ENCODE results near the gene SRPK3.
"Not testable (repeated sequence)": the region's sequence is repeated elsewhere in the genome, so short reads cannot be mapped to it uniquely, and the experiment has no call there.

Gene SRPK3

DNA sequence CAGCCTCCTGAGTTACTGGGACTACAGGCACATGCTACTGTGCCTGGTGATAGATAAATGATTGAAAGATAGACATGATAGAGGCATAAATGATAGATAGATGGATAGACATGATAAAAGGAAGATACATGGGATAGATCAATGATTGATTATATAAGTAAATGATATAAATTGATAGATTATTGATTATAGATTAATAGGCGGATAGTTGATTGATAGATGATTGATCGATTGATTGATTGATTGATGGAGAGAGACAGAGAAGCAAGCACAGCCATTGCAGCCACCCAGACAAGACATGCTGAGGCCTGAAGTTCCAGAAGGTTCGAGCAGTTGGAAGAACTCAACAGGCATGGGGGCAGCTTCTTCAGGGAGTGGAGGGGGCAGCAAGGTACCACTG lies 34.5 kb upstream of the SRPK3 start:
- no peak for DNase-seq

- DNase-seq: not testable (repeated sequence)
These were observed 33.9 kb upstream of the SRPK3 start for GRCh38 chrX:153746991-153747390.

DNA sequence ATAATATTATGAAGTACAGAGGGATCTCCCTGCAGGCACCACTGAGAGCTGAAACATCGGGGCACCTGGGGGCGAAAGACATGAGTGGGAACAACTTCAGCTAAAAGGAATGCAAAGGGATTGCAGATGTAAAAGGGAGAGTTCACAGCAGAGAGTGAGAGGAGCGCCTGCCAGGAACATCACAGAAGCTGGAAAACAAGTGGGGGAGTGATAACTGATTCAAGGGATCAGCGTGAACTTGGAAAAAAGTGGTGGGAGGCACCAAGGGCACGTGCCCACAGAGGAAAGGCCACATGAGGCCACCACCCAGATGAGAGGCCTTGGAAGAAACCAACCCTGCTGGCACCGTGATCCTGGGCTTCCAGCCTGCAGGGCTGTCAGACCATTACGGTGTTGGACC lies 31.8 kb upstream of the SRPK3 start:
- DNase-seq: not testable (repeated sequence)

DNA sequence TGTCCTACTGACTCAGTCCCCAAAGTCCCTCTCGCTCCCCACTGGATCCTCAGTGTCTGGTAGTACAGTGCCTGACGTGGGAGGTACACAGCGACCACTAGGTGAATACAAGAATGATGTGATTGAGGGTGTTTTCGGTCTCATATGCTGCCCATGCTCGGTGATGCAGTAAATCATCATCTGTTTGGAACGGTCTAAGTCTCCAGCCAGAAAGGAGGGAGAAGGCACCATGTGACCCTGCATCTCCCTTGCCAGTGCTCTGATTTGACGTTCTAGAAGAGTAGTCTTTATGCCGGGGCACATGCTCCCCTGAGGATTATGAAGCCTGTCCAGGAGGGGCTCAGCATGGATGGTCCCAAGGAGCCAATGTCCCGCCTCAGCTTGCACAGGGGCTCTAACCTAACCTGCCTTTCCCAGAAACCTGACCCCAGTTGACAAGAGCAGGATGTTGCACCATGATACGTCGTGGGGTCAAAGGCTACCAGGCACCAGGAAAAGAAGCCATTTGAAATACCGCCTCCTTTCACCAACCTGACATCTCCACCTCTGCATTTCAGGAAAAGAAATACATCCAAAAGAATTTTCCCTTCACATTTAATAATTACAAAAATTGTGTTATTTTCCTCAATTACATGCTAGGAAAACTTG lies 30.6 kb upstream of the SRPK3 start:
- no peak for DNase-seq

- no peak for DNase-seq
These were observed 25.7 kb upstream of the SRPK3 start for GRCh38 chrX:153755136-153755535.

GRCh38 chrX:153761863-153762262 lies 19.0 kb upstream of the SRPK3 start:
- DNase-seq: no peak

DNA sequence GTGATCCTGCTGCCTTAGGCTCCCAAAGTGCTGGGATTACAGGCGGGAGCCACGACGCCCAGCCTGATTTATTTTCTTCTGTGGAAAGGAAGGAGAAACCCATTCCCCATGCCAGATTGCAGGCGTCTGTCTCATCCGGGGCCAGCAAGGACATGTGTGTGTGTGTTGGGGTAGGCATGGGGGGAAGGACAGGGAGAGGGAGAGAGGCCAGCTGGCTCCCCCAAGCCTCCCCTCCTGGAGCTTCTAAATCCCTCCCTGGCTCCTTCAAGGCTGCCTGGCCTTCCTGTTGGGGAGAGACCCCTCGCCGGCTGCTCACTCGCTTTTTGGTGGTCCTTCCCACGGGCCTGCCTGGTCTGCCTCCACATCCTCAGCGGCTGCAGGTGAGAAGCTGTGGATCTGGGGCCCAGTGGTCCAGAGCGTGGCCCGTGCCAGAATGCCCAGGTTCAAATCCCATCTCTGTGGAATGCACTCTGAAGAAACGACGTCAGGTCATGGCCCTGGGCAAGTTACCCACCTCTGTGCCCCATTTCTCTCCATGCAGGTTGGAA lies 18.1 kb upstream of the SRPK3 start:
- no peak for DNase-seq

DNA sequence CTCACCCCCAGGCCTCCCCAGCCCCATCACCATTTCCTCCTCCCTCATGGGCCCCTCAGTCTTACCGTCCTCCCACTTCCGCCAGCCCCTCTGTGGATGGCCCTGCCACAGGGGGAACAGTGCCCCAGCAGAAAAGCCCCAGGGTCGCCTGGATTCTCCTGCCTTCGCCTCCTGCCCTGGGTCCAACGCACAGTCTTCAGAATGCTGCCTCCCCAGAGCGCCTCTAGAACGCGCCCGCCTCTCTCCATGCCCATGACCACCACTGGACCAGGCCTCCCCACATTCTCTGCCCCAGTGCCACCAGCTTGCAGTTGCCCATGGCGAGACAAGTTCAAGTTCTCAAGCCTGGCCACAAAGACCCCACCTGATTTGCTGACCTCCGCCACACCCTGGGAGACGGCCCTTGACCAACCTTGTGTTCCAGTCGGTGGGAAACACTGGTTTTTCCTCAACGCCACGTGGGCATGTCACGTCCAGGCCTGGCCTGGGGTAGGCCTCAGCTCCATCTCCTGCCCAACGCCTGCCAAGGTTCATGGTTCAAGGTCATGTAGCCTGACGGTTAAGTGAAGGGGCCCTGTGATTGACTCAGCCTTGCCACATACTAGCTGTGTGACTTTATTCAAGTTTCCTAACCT lies 17.4 kb upstream of the SRPK3 start:
- no peak for DNase-seq

DNA sequence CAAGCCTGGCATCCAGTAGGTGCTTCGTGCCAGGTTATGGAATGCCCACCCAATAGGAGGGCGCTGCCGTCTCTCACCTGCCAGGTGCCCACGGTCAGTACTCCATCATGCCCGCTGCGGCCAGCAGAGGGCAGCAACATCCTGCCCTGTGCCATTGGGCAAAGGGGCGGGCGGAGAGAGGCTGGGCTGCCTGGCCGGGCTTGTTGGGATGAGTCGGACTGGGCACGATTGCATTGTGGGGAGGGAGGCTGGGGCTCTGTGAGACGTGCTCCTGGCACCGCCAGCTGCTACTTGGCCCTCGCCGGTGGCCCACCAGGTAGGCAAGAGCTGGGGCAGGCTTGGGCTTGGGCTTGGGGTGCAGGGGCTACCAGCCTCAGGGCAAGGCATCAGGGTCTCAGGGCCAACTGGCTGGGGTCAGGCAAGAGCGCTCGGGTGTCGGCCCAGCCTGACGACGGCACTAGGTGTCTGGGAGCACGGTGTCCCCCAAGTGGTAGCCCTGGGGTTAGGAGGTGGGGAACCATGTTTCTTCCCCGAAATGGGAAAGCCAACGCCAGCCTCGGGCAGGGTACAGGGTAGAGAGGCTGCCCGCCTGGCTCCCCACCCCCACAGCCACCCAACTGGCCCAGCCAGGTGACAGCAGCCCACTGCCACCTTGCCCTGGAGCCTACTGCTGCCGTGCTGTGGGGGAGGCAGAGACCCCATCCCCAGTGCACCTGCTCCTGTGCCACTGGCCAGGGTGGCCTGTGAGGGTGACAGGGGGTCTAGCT lies 16.7 kb upstream of the SRPK3 start, which contains the start of gene PLXNB3:
PLXNB3 (plus strand) TSS at position 261 of the 767 bp plus-strand sequence. CDS start 1,287 bp downstream, outside the sequence.
- peak; percentile 69 for DNase-seq

- no peak for DNase-seq
These were observed 16.1 kb upstream of the SRPK3 start for GRCh38 chrX:153764786-153765137.

- peak; percentile 6 for DNase-seq
These were observed 15.4 kb upstream of the SRPK3 start for GRCh38 chrX:153765138-153766079.

- DNase-seq: peak; percentile 48
These were observed 14.6 kb upstream of the SRPK3 start for GRCh38 chrX:153766098-153766817.

DNA sequence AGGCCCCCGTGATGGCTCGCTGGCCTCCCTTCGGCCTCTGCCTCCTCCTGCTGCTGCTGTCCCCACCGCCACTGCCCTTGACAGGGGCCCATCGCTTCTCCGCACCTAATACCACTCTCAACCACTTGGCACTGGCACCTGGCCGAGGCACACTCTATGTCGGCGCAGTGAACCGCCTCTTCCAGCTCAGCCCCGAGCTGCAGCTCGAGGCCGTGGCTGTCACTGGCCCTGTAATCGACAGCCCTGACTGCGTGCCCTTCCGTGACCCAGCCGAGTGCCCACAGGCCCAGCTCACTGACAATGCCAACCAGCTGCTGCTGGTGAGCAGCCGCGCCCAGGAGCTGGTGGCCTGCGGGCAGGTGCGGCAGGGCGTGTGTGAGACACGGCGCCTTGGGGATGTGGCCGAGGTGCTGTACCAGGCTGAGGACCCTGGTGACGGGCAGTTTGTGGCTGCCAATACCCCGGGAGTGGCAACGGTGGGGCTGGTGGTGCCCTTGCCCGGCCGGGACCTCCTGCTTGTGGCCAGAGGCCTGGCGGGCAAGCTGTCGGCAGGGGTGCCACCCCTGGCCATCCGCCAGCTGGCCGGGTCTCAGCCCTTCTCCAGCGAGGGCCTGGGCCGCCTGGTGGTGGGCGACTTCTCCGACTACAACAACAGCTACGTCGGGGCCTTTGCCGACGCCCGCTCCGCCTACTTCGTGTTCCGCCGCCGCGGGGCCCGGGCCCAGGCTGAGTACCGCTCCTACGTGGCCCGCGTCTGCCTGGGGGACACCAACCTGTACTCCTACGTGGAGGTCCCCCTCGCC lies 13.8 kb upstream of the SRPK3 start:
- DNase-seq: peak; percentile 73

GRCh38 chrX:153767674-153768055 lies 13.2 kb upstream of the SRPK3 start:
- DNase-seq: no peak

DNA sequence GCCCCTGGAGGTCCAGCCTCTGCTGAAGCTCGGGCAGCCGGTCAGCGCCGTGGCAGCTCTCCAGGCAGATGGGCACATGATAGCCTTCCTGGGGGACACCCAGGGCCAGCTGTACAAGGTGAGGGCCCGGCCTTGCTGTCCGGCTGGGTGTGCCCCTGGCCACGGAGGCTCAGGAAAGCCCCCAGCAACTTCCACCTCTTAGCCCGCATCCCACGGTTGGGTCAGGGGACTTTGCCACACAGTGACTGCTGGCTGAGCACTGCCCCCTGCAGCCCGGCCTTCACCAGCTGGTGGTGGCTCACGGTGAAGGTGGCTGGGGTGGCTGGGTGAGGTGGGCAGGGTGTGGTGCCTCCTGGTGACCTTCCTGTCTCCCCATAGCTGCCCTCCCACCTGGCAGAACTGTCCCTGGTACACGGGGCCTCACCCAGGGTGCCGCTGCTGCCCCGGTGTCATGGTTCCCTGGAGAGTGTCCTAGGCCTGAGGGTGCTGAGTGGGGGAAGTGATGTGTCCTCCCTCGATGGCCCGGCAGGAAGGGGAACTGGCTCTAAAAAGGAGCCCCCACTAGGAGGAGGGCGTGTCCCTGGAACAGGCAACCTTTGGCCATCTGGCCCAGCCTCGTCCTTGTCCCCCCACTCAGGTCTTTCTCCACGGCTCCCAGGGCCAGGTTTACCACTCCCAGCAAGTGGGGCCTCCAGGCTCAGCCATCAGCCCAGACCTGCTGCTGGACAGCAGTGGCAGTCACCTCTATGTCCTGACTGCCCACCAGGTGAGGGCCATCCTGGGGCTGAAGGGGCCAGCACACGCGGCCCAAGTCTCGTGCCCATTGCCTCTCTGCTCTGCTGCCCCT lies 12.3 kb upstream of the SRPK3 start:
- no peak for DNase-seq

DNA sequence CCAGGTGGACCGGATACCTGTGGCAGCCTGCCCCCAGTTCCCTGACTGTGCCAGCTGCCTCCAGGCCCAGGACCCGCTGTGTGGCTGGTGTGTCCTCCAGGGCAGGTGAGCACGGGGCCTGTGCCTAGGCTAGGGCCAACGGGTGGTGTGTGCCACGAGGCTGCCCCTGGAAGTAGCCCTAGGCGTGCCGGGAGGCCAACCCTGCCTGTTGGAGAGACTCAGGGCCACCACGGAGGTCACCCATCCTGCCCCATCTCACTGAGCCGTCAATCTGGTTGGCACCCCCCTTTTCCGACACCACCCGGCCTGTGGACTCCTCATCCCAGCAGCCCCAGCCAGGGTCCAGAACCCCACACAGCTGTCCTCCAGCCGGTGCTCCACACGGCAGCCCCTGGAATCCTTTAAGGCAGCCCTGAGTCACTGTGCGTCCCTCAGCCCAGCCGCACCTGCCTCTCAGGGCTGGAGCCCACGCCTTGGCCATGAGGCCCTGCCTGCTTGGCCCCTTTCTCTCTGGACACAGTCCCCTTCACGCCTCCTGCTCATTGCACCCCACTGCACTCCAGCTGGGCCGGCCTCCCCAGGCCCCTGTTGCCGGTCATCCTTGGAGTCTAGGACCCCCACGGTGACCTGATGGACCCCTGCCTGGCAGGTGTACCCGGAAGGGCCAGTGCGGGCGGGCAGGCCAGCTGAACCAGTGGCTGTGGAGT lies 11.5 kb upstream of the SRPK3 start:
- DNase-seq: no peak

- DNase-seq: no peak
These were observed 10.8 kb upstream of the SRPK3 start for GRCh38 chrX:153769865-153770600.

- DNase-seq: no peak
These were observed 10.0 kb upstream of the SRPK3 start for GRCh38 chrX:153770601-153771414.
